ENCODE data around the gene TSKS. TPM values are rescaled to one million over a fixed set of nuclear protein-coding genes. Genes with fewer than 3 reads are reported as not detected.

The TSKS gene
- total and polyA plus RNA-seq, 2 of the 13 experiments (the other 11 are each of a cell fraction or from before 2014, with no cell fraction given): 0.03 TPM; not detected in 1

DNA sequence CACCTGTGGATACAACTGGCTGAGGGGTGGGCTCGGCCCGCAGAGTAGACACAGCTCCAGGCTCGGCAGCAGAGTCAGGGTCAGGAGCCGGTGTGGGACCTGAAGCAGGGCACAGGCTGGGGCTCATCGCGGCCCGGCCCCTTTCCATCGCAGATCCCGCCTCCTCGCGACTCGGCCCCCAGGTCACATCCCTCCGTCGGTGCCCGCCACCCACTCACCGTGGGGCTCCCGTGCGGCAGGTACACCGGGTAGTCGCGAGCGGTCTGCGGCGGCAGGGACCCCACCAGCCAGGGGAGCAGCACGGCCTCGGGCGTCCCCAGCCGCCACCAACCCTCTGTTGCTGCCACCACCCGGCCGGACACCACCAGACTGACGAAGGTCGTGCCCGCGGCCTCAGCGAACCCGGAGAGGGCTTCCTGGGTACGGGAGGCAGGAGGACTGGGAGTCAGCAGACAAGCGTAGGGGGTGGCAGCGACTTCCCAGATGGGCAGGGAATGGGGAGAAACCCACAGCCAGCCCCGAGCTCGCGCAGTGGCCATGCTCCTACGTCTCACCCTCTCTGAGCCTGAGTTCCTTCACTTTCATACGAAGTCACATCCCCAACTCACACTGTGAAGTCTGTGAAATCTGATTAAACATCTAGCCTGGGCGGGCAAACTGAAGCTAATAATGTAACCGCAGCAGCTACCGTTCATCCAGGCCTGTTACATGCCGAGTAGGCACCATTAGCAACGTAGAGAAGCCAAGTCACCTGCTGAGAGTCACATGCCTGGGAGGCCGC is 46.2 kb upstream of the TSKS start (continued):
- TF ChIP-seq AFF4 (CRISPR knock-in tag; IDR thresholded peaks at IDR 0.05) (no peak), DBP (CRISPR knock-in tag; IDR thresholded peaks at IDR 0.05; ENCODE audit: not compliant biosample characterization) (no peak), ZFX (CRISPR knock-in tag; IDR thresholded peaks at IDR 0.05; ENCODE audit: low read depth) (peak; percentile 76), ZSCAN31 (CRISPR knock-in tag; IDR thresholded peaks at IDR 0.05; ENCODE audit: low read depth) (peak; percentile 50; the same call in 1 of the 2 replicates), ZNF781 (CRISPR knock-in tag; IDR thresholded peaks at IDR 0.05; ENCODE audit: borderline replicate concordance, not compliant biosample characterization) (peak; percentile 2), SPEN (CRISPR knock-in tag; IDR thresholded peaks at IDR 0.05; ENCODE audit: low read depth) (peak; percentile 58; the same call in 1 of the 2 replicates), TAF15 (IDR thresholded peaks at IDR 0.05; ENCODE audit: low read depth, low read length, poor library complexity, severe bottlenecking) (no peak), NR2F2 (IDR thresholded peaks at IDR 0.05; ENCODE audit: borderline replicate concordance, low read depth) (no peak), ZNF17 (CRISPR knock-in tag; IDR thresholded peaks at IDR 0.05) (no peak), MIER3 (CRISPR knock-in tag; IDR thresholded peaks at IDR 0.05; ENCODE audit: borderline replicate concordance) (no peak), HHEX (CRISPR knock-in tag; IDR thresholded peaks at IDR 0.05) (no peak), GLI4 (CRISPR knock-in tag; IDR thresholded peaks at IDR 0.05; ENCODE audit: borderline replicate concordance) (0 out of 2 replicates have a peak, but pooled peaks have one; percentile 66), ZNF768 (CRISPR knock-in tag; IDR thresholded peaks at IDR 0.05) (peak; percentile 68), ELK4 (CRISPR knock-in tag; IDR thresholded peaks at IDR 0.05; ENCODE audit: borderline replicate concordance) (no peak), NR2F6 (IDR thresholded peaks at IDR 0.05) (no peak), NR2F6 (CRISPR knock-in tag; IDR thresholded peaks at IDR 0.05) (peak; percentile 53), CREB1 (IDR thresholded peaks at IDR 0.05) (no peak), CREB1 (CRISPR knock-in tag; IDR thresholded peaks at IDR 0.05) (no peak), ZNF354B (CRISPR knock-in tag; IDR thresholded peaks at IDR 0.05) (no peak), ARHGAP35 (CRISPR knock-in tag; IDR thresholded peaks at IDR 0.05; ENCODE audit: borderline replicate concordance) (no peak)
- TF ChIP-seq, protein P1, sequence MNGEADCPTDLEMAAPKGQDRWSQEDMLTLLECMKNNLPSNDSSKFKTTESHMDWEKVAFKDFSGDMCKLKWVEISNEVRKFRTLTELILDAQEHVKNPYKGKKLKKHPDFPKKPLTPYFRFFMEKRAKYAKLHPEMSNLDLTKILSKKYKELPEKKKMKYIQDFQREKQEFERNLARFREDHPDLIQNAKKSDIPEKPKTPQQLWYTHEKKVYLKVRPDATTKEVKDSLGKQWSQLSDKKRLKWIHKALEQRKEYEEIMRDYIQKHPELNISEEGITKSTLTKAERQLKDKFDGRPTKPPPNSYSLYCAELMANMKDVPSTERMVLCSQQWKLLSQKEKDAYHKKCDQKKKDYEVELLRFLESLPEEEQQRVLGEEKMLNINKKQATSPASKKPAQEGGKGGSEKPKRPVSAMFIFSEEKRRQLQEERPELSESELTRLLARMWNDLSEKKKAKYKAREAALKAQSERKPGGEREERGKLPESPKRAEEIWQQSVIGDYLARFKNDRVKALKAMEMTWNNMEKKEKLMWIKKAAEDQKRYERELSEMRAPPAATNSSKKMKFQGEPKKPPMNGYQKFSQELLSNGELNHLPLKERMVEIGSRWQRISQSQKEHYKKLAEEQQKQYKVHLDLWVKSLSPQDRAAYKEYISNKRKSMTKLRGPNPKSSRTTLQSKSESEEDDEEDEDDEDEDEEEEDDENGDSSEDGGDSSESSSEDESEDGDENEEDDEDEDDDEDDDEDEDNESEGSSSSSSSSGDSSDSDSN (CRISPR knock-in tag; IDR thresholded peaks at IDR 0.05): peak; percentile 90
